OCI-LY7 (cell line): ENCODE results near the gene GRK5.

Source experiments
- CTCF ChIP-seq: fragments of 200-600 bp; sonication (generic); conservative IDR thresholded peaks from 2 replicates; pipeline ENCODE4 v1.5.1; 2014; ENCODE audit warnings: mild to moderate bottlenecking, antibody characterized with exemption, low read length, moderate library complexity, mixed read lengths
- EZH2phosphoT487 ChIP-seq: fragments of 200-600 bp; sonication (generic); IDR thresholded peaks from 2 replicates; pipeline ENCODE4 v1.6.1; 2018; ENCODE audit warnings: low read depth, borderline replicate concordance, mild to moderate bottlenecking, mixed run types, antibody characterized with exemption, low read length, moderate library complexity, mixed read lengths

- TF ChIP-seq CTCF: no peak
- TF ChIP-seq EZH2phosphoT487: no peak
Observed at GRCh38 chr10:119245272-119245671, 37.9 kb downstream of the GRK5 start.
